Activated naive CD4-positive, alpha-beta T cell treated with anti-CD3 and anti-CD28 coated beads, Interleukin-2, amount 10 ng/mL, durations not matched to agents 7 days and 5 days (primary cell): Measurements from ENCODE around the gene AIF1L.
"Not testable (repeated sequence)": the region's sequence is repeated elsewhere in the genome, so short reads cannot be mapped to it uniquely, and the experiment has no call there.

Experiments used
- CTCF ChIA-PET: fragments of 350-600 bp; sonication (Branson Sonifier 250); formaldehyde crosslinking; loops from one replicate; lab custom pipeline; 2021; ENCODE audit warnings: antibody characterized with exemption; lab: Charles Lee
- DNase-seq: peaks from one replicate; pipeline ENCODE4 v3.0.0-alpha.2; 2020
- H3K27ac Mint-ChIP-seq: one replicate; pipeline ENCODE4 v1.8.0; 2021; ENCODE audit warnings: mild to moderate bottlenecking, moderate library complexity, mixed read lengths
- H3K27me3 Mint-ChIP-seq: one replicate; pipeline ENCODE4 v1.8.0; 2021; ENCODE audit warnings: mild to moderate bottlenecking, mixed read lengths
- H3K36me3 Mint-ChIP-seq: one replicate; pipeline ENCODE4 v1.8.0; 2021; ENCODE audit warnings: mixed read lengths
- H3K4me1 Mint-ChIP-seq: one replicate; pipeline ENCODE4 v1.8.0; 2021; ENCODE audit warnings: mixed read lengths
- H3K4me3 Mint-ChIP-seq: one replicate; pipeline ENCODE4 v1.8.0; 2021; ENCODE audit warnings: mild to moderate bottlenecking, moderate library complexity, mixed read lengths
- H3K9me3 Mint-ChIP-seq: one replicate; pipeline ENCODE4 v1.8.0; 2021; ENCODE audit warnings: mixed read lengths

AIF1L gene

DNA sequence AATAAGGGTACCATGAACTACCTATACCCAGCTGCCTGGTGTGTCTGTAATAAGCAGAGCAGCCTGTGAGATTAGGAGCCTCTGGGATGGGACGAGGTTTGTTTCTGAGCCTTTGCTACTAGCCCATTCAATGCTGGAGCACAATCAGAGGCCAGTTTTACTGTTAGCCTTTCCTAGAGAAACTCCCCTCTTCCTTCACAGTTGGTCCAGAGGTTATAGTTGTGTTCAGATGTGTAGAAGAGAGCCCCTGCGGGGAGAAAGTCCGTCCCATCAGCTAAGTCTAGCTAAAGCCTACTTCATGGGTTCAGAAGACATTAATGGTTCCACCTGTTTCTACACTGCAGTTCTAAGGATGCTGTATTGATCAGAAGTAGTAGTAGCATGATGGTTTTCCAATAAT lies 45.8 kb downstream of the AIF1L start:
- Mint-ChIP-seq H3K9me3 (no peaks in the 10 kb centered on the region), H3K27me3 (no peaks in the 10 kb centered on the region), H3K4me3 (no peak overlapping the region), H3K27ac (no peak overlapping the region), H3K36me3 (peaks cover 57% of the 10 kb centered on the region), H3K4me1 (no peaks in the 10 kb centered on the region)
- DNase-seq = no peak
- CTCF ChIA-PET = no interaction called here

GRCh38 chr9:131144201-131144600 lies 47.9 kb downstream of the AIF1L start:
- peaks cover under 1% of the 10 kb centered on the region for H3K4me1 Mint-ChIP-seq
- H3K27me3 Mint-ChIP-seq = no peaks in the 10 kb centered on the region
- CTCF ChIA-PET = no interaction called here
- H3K4me3 Mint-ChIP-seq = no peak overlapping the region
- H3K27ac Mint-ChIP-seq = no peak overlapping the region
- peaks cover 61% of the 10 kb centered on the region for H3K36me3 Mint-ChIP-seq
- DNase-seq = no peak
- H3K9me3 Mint-ChIP-seq = no peaks in the 10 kb centered on the region

GRCh38 chr9:131145245-131145644 lies 48.9 kb downstream of the AIF1L start:
- Mint-ChIP-seq H3K36me3 (peaks cover 61% of the 10 kb centered on the region), H3K4me1 (peaks cover 6% of the 10 kb centered on the region), H3K4me3 (no peak overlapping the region), H3K27me3 (no peaks in the 10 kb centered on the region), H3K27ac (no peak overlapping the region), H3K9me3 (no peaks in the 10 kb centered on the region)
- CTCF ChIA-PET = interaction anchor here (1.4 to 1.5 kb wide), 2 partner anchors 16 to 32 kb away, joined by 3 to 6 read pairs; no protein-coding TSS in a partner anchor
- no peak for DNase-seq

- H3K36me3 Mint-ChIP-seq = peaks cover 59% of the 10 kb centered on the region
- H3K27me3 Mint-ChIP-seq = no peaks in the 10 kb centered on the region
- H3K27ac Mint-ChIP-seq = no peak overlapping the region
- H3K4me1 Mint-ChIP-seq = peaks cover 6% of the 10 kb centered on the region
- CTCF ChIA-PET = interaction anchor here (1.4 to 1.5 kb wide), 2 partner anchors 15 to 32 kb away, joined by 3 to 6 read pairs; no protein-coding TSS in a partner anchor
- no peak overlapping the region for H3K4me3 Mint-ChIP-seq
- no peaks in the 10 kb centered on the region for H3K9me3 Mint-ChIP-seq
- DNase-seq = no peak
Observed at GRCh38 chr9:131146186-131146585, 49.9 kb downstream of the AIF1L start.

DNA sequence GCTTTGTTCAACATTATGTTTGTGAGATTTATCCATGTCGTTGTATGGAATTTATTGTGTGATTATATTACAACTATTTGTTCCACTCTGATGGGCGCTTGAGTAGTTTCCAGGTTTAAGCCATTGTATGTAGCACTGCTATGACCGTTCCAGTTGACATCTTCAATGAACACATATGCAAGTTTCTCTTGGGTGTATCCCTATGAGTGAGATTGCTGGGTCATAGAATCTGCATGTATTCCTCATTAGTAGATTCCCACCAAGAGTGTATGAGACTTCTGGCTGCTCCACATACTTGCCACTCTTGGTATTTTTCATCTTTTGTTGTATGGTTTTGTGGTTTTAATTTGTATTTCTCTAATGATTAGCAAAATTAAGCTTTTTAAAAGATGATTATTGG lies 51.9 kb downstream of the AIF1L start:
- no peak overlapping the region for H3K27ac Mint-ChIP-seq
- peaks cover 62% of the 10 kb centered on the region for H3K36me3 Mint-ChIP-seq
- H3K27me3 Mint-ChIP-seq = no peaks in the 10 kb centered on the region
- no peak for DNase-seq
- peaks cover 6% of the 10 kb centered on the region for H3K4me1 Mint-ChIP-seq
- CTCF ChIA-PET = no interaction called here
- no peaks in the 10 kb centered on the region for H3K9me3 Mint-ChIP-seq
- H3K4me3 Mint-ChIP-seq = no peak overlapping the region

DNA sequence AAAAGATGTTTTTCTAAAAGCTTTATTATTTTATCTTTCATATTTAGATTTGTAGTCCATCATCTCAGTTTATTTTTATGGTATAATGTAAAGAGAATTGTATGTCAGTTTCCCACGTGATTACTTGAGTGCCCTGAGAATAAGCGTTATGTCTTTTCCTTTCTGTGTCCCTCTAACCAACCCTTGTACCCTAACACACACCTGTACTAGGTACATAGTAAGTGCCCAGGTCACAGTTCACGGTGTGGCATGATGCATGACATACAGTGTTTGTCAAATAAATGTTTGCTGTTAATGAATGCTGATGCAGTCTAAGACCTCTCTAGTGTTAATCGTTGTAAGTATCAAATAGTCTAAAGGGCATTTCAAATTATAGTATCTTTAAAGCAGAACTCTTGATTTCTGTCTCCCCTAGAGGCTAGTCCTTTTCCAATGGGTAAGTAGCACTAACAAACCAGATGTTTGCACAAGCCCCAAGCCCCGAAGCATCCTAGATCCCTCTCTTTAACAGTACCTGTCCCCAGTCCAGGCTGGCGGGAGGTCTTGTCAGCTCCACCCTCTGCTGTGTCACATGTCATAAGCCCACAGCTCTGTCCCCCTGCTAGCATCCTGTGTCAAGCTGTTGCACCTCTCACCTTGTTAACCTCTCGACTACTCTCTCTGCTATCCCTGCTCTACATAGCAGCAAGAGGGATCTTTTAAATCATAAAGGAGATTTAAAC lies 52.8 kb downstream of the AIF1L start:
- Mint-ChIP-seq H3K36me3 (peaks cover 65% of the 10 kb centered on the region), H3K27ac (peak overlapping the region; percentile 0), H3K9me3 (no peaks in the 10 kb centered on the region), H3K4me1 (peaks cover 6% of the 10 kb centered on the region), H3K27me3 (no peaks in the 10 kb centered on the region), H3K4me3 (no peak overlapping the region)
- CTCF ChIA-PET = no interaction called here
- DNase-seq = no peak

DNA sequence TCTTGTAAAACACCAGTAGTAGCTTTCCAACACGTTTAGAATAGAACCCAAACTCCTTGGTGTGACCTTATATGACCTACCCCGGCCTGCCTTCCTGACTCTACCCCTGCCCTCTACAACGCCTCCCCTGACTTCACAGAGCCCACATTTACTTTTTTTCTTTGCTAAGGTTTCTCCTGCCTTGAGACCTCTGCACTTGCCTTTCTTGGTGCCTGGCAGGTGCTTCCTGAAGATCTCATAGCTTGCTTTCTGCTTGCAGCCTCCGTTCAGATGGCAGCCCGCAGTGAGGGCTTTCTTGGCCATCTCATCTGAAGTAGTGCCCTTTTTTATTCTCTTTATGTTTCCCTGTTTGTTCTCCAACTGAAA lies 53.3 kb downstream of the AIF1L start:
- Mint-ChIP-seq H3K27ac (peak overlapping the region; percentile 0), H3K4me3 (no peak overlapping the region), H3K36me3 (peaks cover 65% of the 10 kb centered on the region), H3K9me3 (no peaks in the 10 kb centered on the region), H3K4me1 (peaks cover 6% of the 10 kb centered on the region), H3K27me3 (no peaks in the 10 kb centered on the region)
- CTCF ChIA-PET = no interaction called here
- no peak for DNase-seq

DNA sequence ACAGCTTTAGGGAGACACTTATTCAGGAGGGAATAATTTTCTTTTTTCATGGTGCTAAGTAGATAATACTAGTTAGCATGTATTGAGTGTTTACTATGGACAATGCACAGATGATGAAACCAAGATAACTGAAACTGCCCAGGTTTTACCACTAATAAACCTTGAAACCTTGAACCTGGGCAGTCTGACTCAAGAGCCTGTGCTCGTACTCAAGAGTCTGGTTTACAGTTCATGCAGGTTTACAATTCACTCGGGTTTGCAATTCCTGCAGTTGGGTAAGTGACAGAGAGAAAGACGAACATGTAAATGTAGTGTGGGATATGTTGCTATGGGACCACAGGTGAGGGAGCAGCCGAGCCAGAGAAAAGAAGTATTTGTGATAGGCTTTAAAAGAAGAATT lies 57.3 kb downstream of the AIF1L start:
- Mint-ChIP-seq H3K4me3 (no peak overlapping the region), H3K27me3 (no peaks in the 10 kb centered on the region), H3K9me3 (no peaks in the 10 kb centered on the region), H3K36me3 (peaks cover 59% of the 10 kb centered on the region), H3K4me1 (peaks cover 6% of the 10 kb centered on the region), H3K27ac (no peak overlapping the region)
- CTCF ChIA-PET = no interaction called here
- no peak for DNase-seq

- H3K4me3 Mint-ChIP-seq, H3K9me3 Mint-ChIP-seq, H3K27ac Mint-ChIP-seq, CTCF ChIA-PET, H3K4me1 Mint-ChIP-seq, H3K27me3 Mint-ChIP-seq, DNase-seq: not testable (repeated sequence)
- H3K36me3 Mint-ChIP-seq = peaks cover 50% of the 10 kb centered on the region
Observed at GRCh38 chr9:131158673-131159072, 62.3 kb downstream of the AIF1L start.

DNA sequence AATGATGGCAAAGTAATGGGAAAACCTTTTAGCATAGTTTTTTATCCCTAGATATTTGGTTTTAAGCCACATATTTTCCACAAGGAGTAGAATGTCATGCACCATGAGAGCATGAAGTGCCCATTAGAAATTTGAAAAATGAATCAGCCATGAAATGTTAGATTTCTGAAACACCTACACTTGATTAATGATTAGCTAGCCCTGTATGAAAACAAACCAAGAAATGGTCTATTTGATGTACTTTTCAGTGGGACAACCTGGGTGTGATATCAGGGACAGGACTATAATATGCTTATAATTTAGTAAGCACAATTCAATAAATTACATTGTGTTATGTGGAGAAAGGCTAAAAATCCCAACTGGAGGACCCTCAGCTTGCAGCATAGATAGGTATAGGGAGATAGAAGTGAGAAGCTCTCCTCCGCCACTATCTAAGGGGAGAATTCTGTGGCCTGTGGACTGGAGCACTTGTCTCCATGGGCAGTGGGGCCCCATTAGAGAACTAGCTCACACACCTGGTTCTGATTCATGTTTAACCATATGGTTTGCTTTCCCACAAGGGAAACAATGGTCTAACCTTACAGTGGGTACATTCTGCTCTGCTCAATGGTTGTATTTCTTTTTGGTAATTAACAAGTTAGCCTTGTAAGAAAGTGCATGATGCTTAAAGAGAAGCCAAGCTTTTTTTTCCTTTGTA lies 64.2 kb downstream of the AIF1L start:
- peaks cover 42% of the 10 kb centered on the region for H3K36me3 Mint-ChIP-seq
- H3K4me1 Mint-ChIP-seq = no peaks in the 10 kb centered on the region
- no peaks in the 10 kb centered on the region for H3K9me3 Mint-ChIP-seq
- H3K27ac Mint-ChIP-seq = no peak overlapping the region
- CTCF ChIA-PET = interaction anchor here (0.7 kb wide), 1 partner anchor 176 kb away, joined by 3 read pairs; no protein-coding TSS in a partner anchor
- DNase-seq = no peak
- no peaks in the 10 kb centered on the region for H3K27me3 Mint-ChIP-seq
- H3K4me3 Mint-ChIP-seq = no peak overlapping the region

DNA sequence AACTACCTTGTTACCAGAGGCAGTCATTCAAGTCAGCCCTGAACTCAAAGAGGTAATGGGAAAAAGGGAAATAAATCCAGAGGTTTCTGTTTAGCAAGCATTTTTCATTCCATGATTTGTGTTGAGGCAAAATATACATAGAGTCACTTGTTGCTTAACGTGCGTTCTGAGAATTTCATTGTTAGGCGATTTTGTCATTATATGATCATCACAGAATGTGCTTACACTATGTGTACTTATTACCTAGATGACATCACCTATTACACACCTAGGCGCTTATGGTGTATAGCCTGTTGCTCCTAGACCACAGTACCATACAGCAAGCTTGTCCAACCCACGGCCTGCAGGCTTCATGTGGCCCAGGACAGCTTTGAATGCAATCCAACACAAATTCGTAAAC lies 65.3 kb downstream of the AIF1L start:
- CTCF ChIA-PET = interaction anchor here (1.1 kb wide), 1 partner anchor 16 kb away, joined by 6 read pairs; no protein-coding TSS in a partner anchor
- no peak overlapping the region for H3K27ac Mint-ChIP-seq
- no peak overlapping the region for H3K4me3 Mint-ChIP-seq
- H3K36me3 Mint-ChIP-seq = peaks cover 44% of the 10 kb centered on the region
- no peak for DNase-seq
- no peaks in the 10 kb centered on the region for H3K27me3 Mint-ChIP-seq
- H3K9me3 Mint-ChIP-seq = no peaks in the 10 kb centered on the region
- H3K4me1 Mint-ChIP-seq = no peaks in the 10 kb centered on the region

GRCh38 chr9:131162886-131163285 lies 66.6 kb downstream of the AIF1L start:
- no peaks in the 10 kb centered on the region for H3K27me3 Mint-ChIP-seq
- peaks cover 41% of the 10 kb centered on the region for H3K36me3 Mint-ChIP-seq
- H3K4me3 Mint-ChIP-seq = no peak overlapping the region
- CTCF ChIA-PET = interaction anchor here (1.0 to 1.1 kb wide), 2 partner anchors 106 to 171 kb away, joined by 3 read pairs; no protein-coding TSS in a partner anchor
- H3K4me1 Mint-ChIP-seq = no peaks in the 10 kb centered on the region
- no peaks in the 10 kb centered on the region for H3K9me3 Mint-ChIP-seq
- DNase-seq = no peak
- H3K27ac Mint-ChIP-seq = no peak overlapping the region

DNA sequence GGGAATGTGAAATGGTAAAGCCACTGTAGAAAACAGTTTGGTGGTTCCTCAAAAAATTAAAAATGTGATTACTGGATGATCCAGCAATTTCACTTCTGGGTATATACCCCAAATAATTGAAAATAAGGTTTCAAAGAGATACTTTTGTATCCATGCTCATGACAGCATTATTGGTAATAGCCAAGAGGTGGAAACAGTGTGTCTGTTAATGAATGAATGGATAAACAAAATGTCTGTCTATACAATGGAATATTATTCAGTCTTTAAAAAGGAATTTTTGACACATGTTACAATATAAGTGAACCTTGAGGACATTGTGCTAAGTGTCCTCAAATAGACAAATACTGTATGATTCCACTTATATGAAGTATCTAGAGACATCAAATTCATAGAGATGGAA lies 69.2 kb downstream of the AIF1L start:
- H3K4me3 Mint-ChIP-seq = no peak overlapping the region
- no peaks in the 10 kb centered on the region for H3K27me3 Mint-ChIP-seq
- no peaks in the 10 kb centered on the region for H3K9me3 Mint-ChIP-seq
- peaks cover 43% of the 10 kb centered on the region for H3K36me3 Mint-ChIP-seq
- H3K27ac Mint-ChIP-seq = no peak overlapping the region
- no peak for DNase-seq
- peaks cover 5% of the 10 kb centered on the region for H3K4me1 Mint-ChIP-seq
- CTCF ChIA-PET = no interaction called here

DNA sequence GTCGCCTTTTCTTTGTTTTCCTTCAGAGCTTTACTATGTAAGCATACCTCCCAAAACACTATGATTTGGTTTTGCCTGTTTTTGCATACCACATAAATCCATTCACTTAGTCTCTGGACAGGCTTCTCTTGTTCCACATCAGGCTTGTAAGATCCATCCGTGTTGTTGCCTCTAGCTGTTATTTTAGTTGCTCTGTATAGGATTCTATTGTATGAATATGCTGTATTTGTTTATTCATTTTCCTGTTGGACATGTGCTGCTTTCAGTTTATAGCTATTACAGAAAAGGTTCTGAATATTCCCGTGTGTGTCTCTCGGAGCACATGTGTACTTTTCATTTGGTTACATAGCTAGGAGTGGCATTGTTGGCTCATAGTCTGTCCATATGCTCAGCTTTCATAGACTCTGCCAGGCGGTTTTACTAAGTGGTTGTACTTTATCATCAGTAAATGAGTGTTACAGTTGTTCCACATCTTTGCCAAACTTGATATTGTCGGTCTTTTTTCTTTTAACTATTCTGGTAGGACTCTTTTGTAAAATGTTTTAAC lies 70.9 kb downstream of the AIF1L start:
- no peak for DNase-seq
- Mint-ChIP-seq H3K27me3 (no peaks in the 10 kb centered on the region), H3K4me3 (no peak overlapping the region), H3K4me1 (peaks cover 5% of the 10 kb centered on the region), H3K27ac (no peak overlapping the region), H3K36me3 (peaks cover 46% of the 10 kb centered on the region), H3K9me3 (no peaks in the 10 kb centered on the region)
- CTCF ChIA-PET = interaction anchor here (0.6 to 2.2 kb wide), 4 partner anchors 11 to 194 kb away, joined by 3 to 7 read pairs (median 3); no protein-coding TSS in a partner anchor
